HEK293 (cell line): ENCODE results near the gene HMOX1.

Experiments used
- SALL2 ChIP-seq: fragments of 450-650 bp; formaldehyde crosslinking; IDR thresholded peaks from 2 replicates; pipeline ENCODE4 v1.5.0; 2017; ENCODE audit warnings: missing biosample characterization, mild to moderate bottlenecking, missing genetic modification characterization, borderline replicate concordance
- SP2 ChIP-seq: fragments of 450-650 bp; formaldehyde crosslinking; IDR thresholded peaks from 2 replicates; pipeline ENCODE4 v1.5.1; 2016; ENCODE audit warnings: missing biosample characterization, missing genetic modification characterization
- ZNF112 ChIP-seq: fragments of 450-650 bp; formaldehyde crosslinking; IDR thresholded peaks from 2 replicates; pipeline ENCODE4 v1.5.0; 2017; ENCODE audit warnings: missing biosample characterization, missing genetic modification characterization
- ZNF24 ChIP-seq: fragments of 450-650 bp; formaldehyde crosslinking; IDR thresholded peaks from 2 replicates; pipeline ENCODE4 v1.5.1; 2016; ENCODE audit warnings: missing biosample characterization, missing genetic modification characterization
- ZNF768 ChIP-seq: fragments of 450-650 bp; formaldehyde crosslinking; IDR thresholded peaks from 2 replicates; pipeline ENCODE4 v1.5.1; 2018; ENCODE audit warnings: missing biosample characterization, mild to moderate bottlenecking, missing genetic modification characterization
- ZNF791 ChIP-seq: fragments of 450-650 bp; formaldehyde crosslinking; IDR thresholded peaks from 2 replicates; pipeline ENCODE4 v1.5.1; 2016; ENCODE audit warnings: missing biosample characterization, missing genetic modification characterization
- TF ChIP-seq, protein P1 (sequence below): fragments of 450-650 bp; formaldehyde crosslinking; IDR thresholded peaks from 2 replicates; pipeline ENCODE4 v1.5.1; 2016; ENCODE audit warnings: missing biosample characterization, missing genetic modification characterization
- TF ChIP-seq, protein P2 (sequence below): fragments of 450-650 bp; formaldehyde crosslinking; IDR thresholded peaks from 2 replicates; pipeline ENCODE4 v1.5.1; 2016; ENCODE audit warnings: missing biosample characterization, missing genetic modification characterization, borderline replicate concordance

DNA sequence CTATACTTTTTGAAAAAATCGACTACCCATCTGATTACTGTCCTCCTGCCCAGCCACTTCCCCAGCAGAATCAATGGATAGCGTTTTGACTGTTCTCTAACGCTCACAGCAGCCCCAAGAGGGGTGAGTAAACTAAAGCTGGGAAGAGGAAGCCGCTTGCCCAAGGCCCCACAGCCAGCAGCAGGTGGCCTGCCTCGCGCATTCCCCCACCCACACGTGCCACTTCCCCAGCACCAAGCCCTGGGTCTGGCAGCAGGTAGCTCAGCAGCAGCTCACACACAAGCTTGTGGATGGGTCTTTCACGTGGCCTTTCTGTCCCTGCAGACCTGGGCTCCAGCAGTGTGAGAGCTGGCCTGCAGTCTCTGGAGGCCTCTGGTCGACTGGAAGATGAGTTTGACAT is 46.9 kb upstream of the HMOX1 start:
- TF ChIP-seq, protein P1, sequence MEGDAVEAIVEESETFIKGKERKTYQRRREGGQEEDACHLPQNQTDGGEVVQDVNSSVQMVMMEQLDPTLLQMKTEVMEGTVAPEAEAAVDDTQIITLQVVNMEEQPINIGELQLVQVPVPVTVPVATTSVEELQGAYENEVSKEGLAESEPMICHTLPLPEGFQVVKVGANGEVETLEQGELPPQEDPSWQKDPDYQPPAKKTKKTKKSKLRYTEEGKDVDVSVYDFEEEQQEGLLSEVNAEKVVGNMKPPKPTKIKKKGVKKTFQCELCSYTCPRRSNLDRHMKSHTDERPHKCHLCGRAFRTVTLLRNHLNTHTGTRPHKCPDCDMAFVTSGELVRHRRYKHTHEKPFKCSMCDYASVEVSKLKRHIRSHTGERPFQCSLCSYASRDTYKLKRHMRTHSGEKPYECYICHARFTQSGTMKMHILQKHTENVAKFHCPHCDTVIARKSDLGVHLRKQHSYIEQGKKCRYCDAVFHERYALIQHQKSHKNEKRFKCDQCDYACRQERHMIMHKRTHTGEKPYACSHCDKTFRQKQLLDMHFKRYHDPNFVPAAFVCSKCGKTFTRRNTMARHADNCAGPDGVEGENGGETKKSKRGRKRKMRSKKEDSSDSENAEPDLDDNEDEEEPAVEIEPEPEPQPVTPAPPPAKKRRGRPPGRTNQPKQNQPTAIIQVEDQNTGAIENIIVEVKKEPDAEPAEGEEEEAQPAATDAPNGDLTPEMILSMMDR (tag by site-specific recombination), result no peak
- TF ChIP-seq SP2 (tag by site-specific recombination) (no peak), ZNF791 (tag by site-specific recombination) (no peak), ZNF768 (no peak), ZNF112 (no peak), SALL2 (no peak), ZNF24 (tag by site-specific recombination) (no peak)
- TF ChIP-seq, protein P2, sequence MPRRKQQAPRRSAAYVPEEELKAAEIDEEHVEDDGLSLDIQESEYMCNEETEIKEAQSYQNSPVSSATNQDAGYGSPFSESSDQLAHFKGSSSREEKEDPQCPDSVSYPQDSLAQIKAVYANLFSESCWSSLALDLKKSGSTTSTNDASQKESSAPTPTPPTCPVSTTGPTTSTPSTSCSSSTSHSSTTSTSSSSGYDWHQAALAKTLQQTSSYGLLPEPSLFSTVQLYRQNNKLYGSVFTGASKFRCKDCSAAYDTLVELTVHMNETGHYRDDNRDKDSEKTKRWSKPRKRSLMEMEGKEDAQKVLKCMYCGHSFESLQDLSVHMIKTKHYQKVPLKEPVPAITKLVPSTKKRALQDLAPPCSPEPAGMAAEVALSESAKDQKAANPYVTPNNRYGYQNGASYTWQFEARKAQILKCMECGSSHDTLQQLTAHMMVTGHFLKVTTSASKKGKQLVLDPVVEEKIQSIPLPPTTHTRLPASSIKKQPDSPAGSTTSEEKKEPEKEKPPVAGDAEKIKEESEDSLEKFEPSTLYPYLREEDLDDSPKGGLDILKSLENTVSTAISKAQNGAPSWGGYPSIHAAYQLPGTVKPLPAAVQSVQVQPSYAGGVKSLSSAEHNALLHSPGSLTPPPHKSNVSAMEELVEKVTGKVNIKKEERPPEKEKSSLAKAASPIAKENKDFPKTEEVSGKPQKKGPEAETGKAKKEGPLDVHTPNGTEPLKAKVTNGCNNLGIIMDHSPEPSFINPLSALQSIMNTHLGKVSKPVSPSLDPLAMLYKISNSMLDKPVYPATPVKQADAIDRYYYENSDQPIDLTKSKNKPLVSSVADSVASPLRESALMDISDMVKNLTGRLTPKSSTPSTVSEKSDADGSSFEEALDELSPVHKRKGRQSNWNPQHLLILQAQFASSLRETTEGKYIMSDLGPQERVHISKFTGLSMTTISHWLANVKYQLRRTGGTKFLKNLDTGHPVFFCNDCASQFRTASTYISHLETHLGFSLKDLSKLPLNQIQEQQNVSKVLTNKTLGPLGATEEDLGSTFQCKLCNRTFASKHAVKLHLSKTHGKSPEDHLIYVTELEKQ (tag by site-specific recombination), result no peak
